ENCODE measurements around the gene GRIN2A. TPM values are rescaled to one million over a fixed set of nuclear protein-coding genes. Genes with fewer than 3 reads are reported as not detected.

The GRIN2A gene
- total RNA-seq, 1 donor, result 3.4 TPM

DNA sequence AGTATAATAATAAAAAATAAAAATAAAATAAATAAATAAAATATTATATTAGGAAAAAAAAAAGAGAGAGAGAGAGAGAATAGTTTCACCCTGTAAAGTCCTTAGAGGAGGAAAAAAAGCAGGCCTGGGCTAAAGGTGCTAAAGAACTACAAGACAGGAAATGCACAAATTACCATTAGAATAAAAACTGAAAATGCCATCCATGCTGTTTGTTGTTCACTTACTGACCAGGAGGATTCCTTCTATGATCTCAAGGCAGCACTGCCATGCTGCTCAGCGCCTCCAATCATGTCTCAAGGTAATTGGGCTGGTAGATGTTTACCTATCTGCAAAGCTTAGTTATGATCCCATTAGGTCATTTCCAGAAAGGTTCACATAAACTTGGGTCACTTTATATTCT is 201.2 kb downstream of the GRIN2A start:
- no peak for DNase-seq (ENCODE audit: low read depth)
- H3K4me3 ChIP-seq (ENCODE audit: low read depth, low read length), result no peak overlapping the region
- TF ChIP-seq, protein P1, sequence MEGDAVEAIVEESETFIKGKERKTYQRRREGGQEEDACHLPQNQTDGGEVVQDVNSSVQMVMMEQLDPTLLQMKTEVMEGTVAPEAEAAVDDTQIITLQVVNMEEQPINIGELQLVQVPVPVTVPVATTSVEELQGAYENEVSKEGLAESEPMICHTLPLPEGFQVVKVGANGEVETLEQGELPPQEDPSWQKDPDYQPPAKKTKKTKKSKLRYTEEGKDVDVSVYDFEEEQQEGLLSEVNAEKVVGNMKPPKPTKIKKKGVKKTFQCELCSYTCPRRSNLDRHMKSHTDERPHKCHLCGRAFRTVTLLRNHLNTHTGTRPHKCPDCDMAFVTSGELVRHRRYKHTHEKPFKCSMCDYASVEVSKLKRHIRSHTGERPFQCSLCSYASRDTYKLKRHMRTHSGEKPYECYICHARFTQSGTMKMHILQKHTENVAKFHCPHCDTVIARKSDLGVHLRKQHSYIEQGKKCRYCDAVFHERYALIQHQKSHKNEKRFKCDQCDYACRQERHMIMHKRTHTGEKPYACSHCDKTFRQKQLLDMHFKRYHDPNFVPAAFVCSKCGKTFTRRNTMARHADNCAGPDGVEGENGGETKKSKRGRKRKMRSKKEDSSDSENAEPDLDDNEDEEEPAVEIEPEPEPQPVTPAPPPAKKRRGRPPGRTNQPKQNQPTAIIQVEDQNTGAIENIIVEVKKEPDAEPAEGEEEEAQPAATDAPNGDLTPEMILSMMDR (IDR thresholded peaks at IDR 0.05; ENCODE audit: insufficient read depth, low read length), result no peak

DNA sequence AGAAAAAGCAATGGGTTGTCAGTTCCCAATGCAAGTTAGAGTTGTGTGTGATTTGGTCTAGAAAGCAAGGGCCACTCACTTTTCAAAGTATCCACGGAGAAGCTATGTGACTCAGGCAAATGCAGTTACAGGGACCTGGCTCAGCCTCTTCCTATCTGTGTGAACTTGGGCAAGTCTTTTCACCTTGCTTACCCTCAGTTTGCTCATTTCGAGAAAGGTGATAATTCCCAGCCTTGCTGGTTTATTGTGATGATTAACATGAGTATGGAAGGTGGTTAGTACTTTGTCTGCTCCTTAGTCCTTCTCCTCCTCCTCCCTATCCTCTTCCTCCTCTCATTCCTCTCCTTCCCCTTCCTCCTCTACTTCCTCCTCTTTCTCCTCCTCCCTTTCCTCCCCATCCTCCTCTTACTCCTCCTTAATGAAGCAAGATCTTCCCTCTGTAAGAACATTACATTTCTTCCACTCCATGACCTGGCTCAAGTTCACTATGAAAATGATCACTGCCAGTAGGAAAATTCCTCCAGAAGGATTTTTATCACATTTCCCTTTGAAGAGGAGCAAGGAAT is 204.0 kb downstream of the GRIN2A start:
- TF ChIP-seq, protein P1 (IDR thresholded peaks at IDR 0.05; ENCODE audit: insufficient read depth, low read length), result no peak
- H3K4me3 ChIP-seq (ENCODE audit: low read depth, low read length), result no peak overlapping the region

DNA sequence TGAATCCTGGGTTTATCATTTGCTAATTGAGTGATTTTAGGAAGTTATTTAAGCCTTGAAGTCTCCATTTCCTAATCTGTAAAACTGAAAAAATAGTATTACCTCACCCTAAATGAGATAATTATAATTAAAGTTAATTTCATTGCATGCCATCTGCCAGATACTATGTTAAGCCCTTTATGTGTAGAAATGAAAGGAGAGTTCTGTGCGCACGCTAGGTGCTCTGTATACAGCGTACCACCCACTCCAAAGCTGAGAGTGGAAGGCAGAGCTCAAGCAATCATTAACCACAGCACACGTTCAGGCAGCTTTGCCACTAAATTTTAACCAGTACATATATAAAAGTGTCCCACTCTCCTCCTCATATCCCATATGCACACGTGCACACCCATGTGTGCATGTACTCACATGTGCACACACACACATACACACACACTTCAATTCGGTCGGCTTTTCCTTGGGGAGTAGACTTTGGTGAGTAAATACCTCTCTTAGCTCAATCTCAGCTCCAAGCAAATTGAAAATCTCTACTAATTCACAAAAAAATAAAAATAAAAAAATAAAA is 204.8 kb downstream of the GRIN2A start:
- no peak overlapping the region for H3K4me3 ChIP-seq (ENCODE audit: low read depth, low read length)
- TF ChIP-seq, protein P1 (IDR thresholded peaks at IDR 0.05; ENCODE audit: insufficient read depth, low read length), result no peak
- DNase-seq (ENCODE audit: low read depth), result no peak

More for the DNA sequence above, 204.0 kb downstream of the GRIN2A start:
- DNase-seq (ENCODE audit: low read depth), result no peak

DNA sequence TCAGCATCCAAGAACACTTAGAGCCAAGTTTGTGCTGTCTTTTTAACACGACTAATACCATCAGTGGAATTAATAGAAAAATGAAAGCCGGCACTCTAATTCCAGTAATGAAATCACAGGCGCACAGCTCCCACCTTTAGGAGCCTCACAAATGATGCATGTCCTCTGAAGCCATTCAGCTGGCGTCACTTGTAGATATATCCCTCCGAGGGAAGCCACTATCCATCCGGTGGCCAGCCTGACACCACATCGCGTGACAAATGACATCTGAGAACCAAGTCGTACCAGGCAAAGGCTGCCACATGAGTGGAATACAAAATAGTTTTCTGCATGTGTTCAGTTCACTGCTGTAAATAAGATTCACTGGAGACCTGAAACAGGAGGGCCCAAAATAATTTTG is 205.6 kb downstream of the GRIN2A start:
- TF ChIP-seq, protein P1 (IDR thresholded peaks at IDR 0.05; ENCODE audit: insufficient read depth, low read length), result no peak
- H3K4me3 ChIP-seq (ENCODE audit: low read depth, low read length), result no peak overlapping the region
- DNase-seq (ENCODE audit: low read depth), result no peak

DNA sequence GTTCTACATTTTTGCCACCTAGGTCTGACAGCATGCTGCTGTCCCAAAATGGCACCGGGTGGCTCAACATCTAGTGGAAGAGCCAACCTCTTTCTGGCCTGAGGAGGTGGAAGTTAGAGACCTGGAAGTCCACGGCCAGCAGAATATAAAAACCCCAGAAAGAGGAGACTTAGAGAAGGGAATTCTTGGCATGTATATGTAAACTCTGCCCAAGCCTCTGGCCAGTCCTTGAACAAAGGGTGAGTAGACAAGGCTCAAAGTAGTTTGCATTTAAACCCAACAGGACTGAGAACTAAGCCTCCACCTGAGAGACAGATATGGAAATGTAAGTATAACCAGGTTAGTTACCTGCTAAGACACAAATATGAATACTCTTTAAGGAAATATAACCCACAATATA is 210.3 kb downstream of the GRIN2A start:
- no peak overlapping the region for H3K4me3 ChIP-seq (ENCODE audit: low read depth, low read length)
- no peak for DNase-seq (ENCODE audit: low read depth)
- TF ChIP-seq, protein P1 (IDR thresholded peaks at IDR 0.05; ENCODE audit: insufficient read depth, low read length), result no peak

DNA sequence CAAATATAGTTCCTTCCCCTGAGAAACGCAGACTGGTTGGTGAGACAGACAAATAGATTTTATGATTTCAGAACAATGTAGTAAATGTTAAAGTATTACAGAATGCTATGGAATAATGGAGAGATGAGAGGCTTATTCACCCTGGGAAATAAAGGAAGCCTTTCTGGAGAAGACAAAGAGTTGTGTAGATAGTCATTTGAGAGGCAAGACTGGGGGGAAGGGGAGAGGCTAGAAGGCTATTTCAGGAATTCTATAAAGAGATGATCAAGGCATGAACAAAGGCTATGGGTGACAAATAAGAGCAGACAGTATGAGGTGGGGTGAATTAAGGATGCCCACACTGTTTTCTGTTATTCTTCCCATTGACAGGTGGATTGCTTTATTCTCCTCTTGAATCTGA is 211.4 kb downstream of the GRIN2A start:
- TF ChIP-seq, protein P1 (IDR thresholded peaks at IDR 0.05; ENCODE audit: insufficient read depth, low read length), result no peak
- no peak overlapping the region for H3K4me3 ChIP-seq (ENCODE audit: low read depth, low read length)
- no peak for DNase-seq (ENCODE audit: low read depth)

DNA sequence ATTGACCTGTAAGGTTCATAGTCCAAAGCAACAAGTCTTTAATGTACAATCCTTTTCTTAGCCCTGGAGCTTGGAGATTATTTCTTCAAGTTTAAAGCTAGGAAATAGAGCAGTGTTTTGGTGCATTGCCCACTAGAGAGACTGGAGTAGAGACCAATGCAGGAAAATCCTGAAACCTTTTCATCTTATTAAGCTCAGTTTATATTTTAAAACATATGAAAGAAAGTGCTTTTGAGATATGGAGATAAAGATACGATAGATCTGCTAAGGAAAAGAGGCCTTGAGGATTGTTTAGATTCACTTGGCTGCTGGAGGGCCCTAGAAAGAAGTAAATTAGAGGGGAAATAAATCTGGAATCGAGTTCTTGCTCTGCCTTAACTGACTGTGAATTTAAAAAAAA is 212.0 kb downstream of the GRIN2A start:
- no peak for DNase-seq (ENCODE audit: low read depth)
- H3K4me3 ChIP-seq (ENCODE audit: low read depth, low read length), result no peak overlapping the region
- TF ChIP-seq, protein P1 (IDR thresholded peaks at IDR 0.05; ENCODE audit: insufficient read depth, low read length), result no peak
